HG03442 (cell line): ENCODE results near the gene ZNF469.
"Not testable (repeated sequence)": the region's sequence is repeated elsewhere in the genome, so short reads cannot be mapped to it uniquely, and the experiment has no call there.

ENCODE experiments used
- ATAC-seq: cut with Tn5 transposase; IDR thresholded peaks from one replicate; pipeline ENCODE4 v1.9.1; 2021; ENCODE audit warnings: mild to moderate bottlenecking, moderate library complexity; ENCODE audit not compliant: unreplicated experiment

The ZNF469 gene

GRCh38 chr16:88407807-88408206, 25.0 kb downstream of the ZNF469 start:
- ATAC-seq: no peak

- ATAC-seq: no peak
Measured at GRCh38 chr16:88408561-88409142, 25.9 kb downstream of the ZNF469 start.

- no peak for ATAC-seq
Measured at GRCh38 chr16:88409296-88410065, 26.7 kb downstream of the ZNF469 start.

GRCh38 chr16:88410297-88410968, 27.7 kb downstream of the ZNF469 start:
- ATAC-seq: not testable (repeated sequence)

GRCh38 chr16:88411951-88412576, 29.3 kb downstream of the ZNF469 start:
- no peak for ATAC-seq

GRCh38 chr16:88412766-88413165, 30.0 kb downstream of the ZNF469 start:
- ATAC-seq: no peak

GRCh38 chr16:88413231-88413630, 30.5 kb downstream of the ZNF469 start:
- ATAC-seq: no peak

- ATAC-seq: no peak
Measured at GRCh38 chr16:88413631-88414030, 30.9 kb downstream of the ZNF469 start.

GRCh38 chr16:88414521-88415380, 32.0 kb downstream of the ZNF469 start:
- no peak for ATAC-seq

GRCh38 chr16:88415381-88415705, 32.6 kb downstream of the ZNF469 start:
- ATAC-seq: no peak

GRCh38 chr16:88415713-88416323, 33.1 kb downstream of the ZNF469 start:
- ATAC-seq: no peak

- ATAC-seq: no peak
Measured at GRCh38 chr16:88416686-88417085, 33.9 kb downstream of the ZNF469 start.

GRCh38 chr16:88417684-88418476, 35.1 kb downstream of the ZNF469 start:
- no peak for ATAC-seq

- no peak for ATAC-seq
Measured at GRCh38 chr16:88418869-88419268, 36.1 kb downstream of the ZNF469 start.

- no peak for ATAC-seq
Measured at GRCh38 chr16:88419790-88420189, 37.0 kb downstream of the ZNF469 start.

- no peak for ATAC-seq
Measured at GRCh38 chr16:88420496-88420895, 37.7 kb downstream of the ZNF469 start.

- ATAC-seq: no peak
Measured at GRCh38 chr16:88421301-88421700, 38.5 kb downstream of the ZNF469 start.

- ATAC-seq: no peak
Measured at GRCh38 chr16:88421871-88422433, 39.2 kb downstream of the ZNF469 start.

- ATAC-seq: no peak
Measured at GRCh38 chr16:88422733-88423447, 40.1 kb downstream of the ZNF469 start.
